ENCODE measurements around the gene PTEN. TPM values are rescaled to one million over a fixed set of nuclear protein-coding genes. Genes with fewer than 3 reads are reported as not detected.

Gene PTEN
- total RNA-seq, 4 donors from 2014 or later, result 90.8 to 146 (median 112) TPM

- H3K4me1 ChIP-seq, result no peaks in the 10 kb centered on the region
- no peak overlapping the region for H3K4me3 ChIP-seq
- no peak overlapping the region for H3K27ac ChIP-seq
- no peaks in the 10 kb centered on the region for H3K27me3 ChIP-seq
- no peaks in the 10 kb centered on the region for H3K36me3 ChIP-seq
- TF ChIP-seq EP300 (IDR thresholded peaks at IDR 0.05), result no peak
- no peak for TF ChIP-seq CTCF (IDR thresholded peaks at IDR 0.05)
- TF ChIP-seq POLR2AphosphoS5 (IDR thresholded peaks at IDR 0.05), result no peak
- TF ChIP-seq POLR2A (IDR thresholded peaks at IDR 0.05), result no peak
- WGBS, 2 donors (ENCODE audit: low coverage in 1 of 2), result 84 to 88% methylated on average over 4 of the region's 4 CpGs
- ATAC-seq, result no peak
- no peaks in the 10 kb centered on the region for H3K9me3 ChIP-seq
Measured at GRCh38 chr10:87836098-87836497, 27.3 kb upstream of the PTEN start.

- H3K4me1 ChIP-seq, result no peaks in the 10 kb centered on the region
- no peak for ATAC-seq
- no peaks in the 10 kb centered on the region for H3K36me3 ChIP-seq
- no peaks in the 10 kb centered on the region for H3K9me3 ChIP-seq
- H3K27ac ChIP-seq, result no peak overlapping the region
- no peaks in the 10 kb centered on the region for H3K27me3 ChIP-seq
- TF ChIP-seq POLR2AphosphoS5 (IDR thresholded peaks at IDR 0.05), result no peak
- no peak for TF ChIP-seq POLR2A (IDR thresholded peaks at IDR 0.05)
- no peak for TF ChIP-seq CTCF (IDR thresholded peaks at IDR 0.05)
- no peak for TF ChIP-seq EP300 (IDR thresholded peaks at IDR 0.05)
- H3K4me3 ChIP-seq, result no peak overlapping the region
Measured at GRCh38 chr10:87837445-87837844, 26.0 kb upstream of the PTEN start.

GRCh38 chr10:87838650-87839049 lies 24.8 kb upstream of the PTEN start:
- H3K4me1 ChIP-seq, result no peaks in the 10 kb centered on the region
- no peak for TF ChIP-seq EP300 (IDR thresholded peaks at IDR 0.05)
- no peak for TF ChIP-seq POLR2A (IDR thresholded peaks at IDR 0.05)
- no peak for TF ChIP-seq POLR2AphosphoS5 (IDR thresholded peaks at IDR 0.05)
- TF ChIP-seq CTCF (IDR thresholded peaks at IDR 0.05), result no peak
- WGBS, 2 donors (ENCODE audit: low coverage in 1 of 2), result 73 to 76% methylated on average over 2 of the region's 2 CpGs
- H3K4me3 ChIP-seq, result no peak overlapping the region
- ATAC-seq, result no peak
- no peak overlapping the region for H3K27ac ChIP-seq
- no peaks in the 10 kb centered on the region for H3K27me3 ChIP-seq
- no peaks in the 10 kb centered on the region for H3K9me3 ChIP-seq
- H3K36me3 ChIP-seq, result no peaks in the 10 kb centered on the region

- WGBS, 2 donors (ENCODE audit: low coverage in 1 of 2), result 85 to 89% methylated on average over 1 to 3 of the region's 3 CpGs
- no peak for ATAC-seq
Measured at GRCh38 chr10:87841186-87841585, 22.2 kb upstream of the PTEN start.

GRCh38 chr10:87842220-87842641 lies 21.2 kb upstream of the PTEN start:
- no peaks in the 10 kb centered on the region for H3K4me1 ChIP-seq
- H3K4me3 ChIP-seq, result no peak overlapping the region
- TF ChIP-seq EP300 (IDR thresholded peaks at IDR 0.05), result no peak
- no peak for TF ChIP-seq POLR2AphosphoS5 (IDR thresholded peaks at IDR 0.05)
- TF ChIP-seq CTCF (IDR thresholded peaks at IDR 0.05), result no peak
- no peaks in the 10 kb centered on the region for H3K9me3 ChIP-seq
- WGBS, 2 donors (ENCODE audit: low coverage in 1 of 2), result 80 to 100% methylated on average over 1 of the region's 1 CpG
- no peak for ATAC-seq
- no peak overlapping the region for H3K27ac ChIP-seq
- no peaks in the 10 kb centered on the region for H3K36me3 ChIP-seq
- no peaks in the 10 kb centered on the region for H3K27me3 ChIP-seq

More at GRCh38 chr10:87841186-87841585, 22.2 kb upstream of the PTEN start:
- TF ChIP-seq EP300 (IDR thresholded peaks at IDR 0.05), result no peak
- TF ChIP-seq POLR2A (IDR thresholded peaks at IDR 0.05), result no peak
- H3K27ac ChIP-seq, result no peak overlapping the region
- H3K36me3 ChIP-seq, result no peaks in the 10 kb centered on the region
- no peak overlapping the region for H3K4me3 ChIP-seq
- H3K27me3 ChIP-seq, result no peaks in the 10 kb centered on the region
- no peaks in the 10 kb centered on the region for H3K9me3 ChIP-seq
- H3K4me1 ChIP-seq, result no peaks in the 10 kb centered on the region

Measured in gastroesophageal sphincter (tissue), 4 donors.